ENCODE data around the gene ELOVL7.

The ELOVL7 gene

DNA sequence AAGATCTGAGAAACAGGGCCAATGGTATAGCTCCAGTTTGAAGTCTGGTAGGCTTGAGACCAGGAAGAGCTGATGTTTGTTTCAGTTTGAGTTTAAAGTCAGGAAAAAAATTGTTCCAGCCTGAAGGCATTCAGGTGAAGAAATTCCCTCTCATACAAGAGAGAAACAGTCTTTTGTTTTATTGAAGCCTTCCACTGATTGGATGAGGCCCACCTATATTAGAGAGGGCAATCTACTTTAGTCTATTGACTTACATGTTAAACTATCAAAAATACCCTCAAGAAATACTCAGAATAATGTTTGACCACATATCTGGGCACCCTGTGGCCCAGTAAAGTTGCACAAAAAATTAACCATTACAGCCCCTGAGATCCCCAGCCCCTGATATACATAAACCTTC lies 138.9 kb downstream of the ELOVL7 start:
- no peak for DNase-seq

DNA sequence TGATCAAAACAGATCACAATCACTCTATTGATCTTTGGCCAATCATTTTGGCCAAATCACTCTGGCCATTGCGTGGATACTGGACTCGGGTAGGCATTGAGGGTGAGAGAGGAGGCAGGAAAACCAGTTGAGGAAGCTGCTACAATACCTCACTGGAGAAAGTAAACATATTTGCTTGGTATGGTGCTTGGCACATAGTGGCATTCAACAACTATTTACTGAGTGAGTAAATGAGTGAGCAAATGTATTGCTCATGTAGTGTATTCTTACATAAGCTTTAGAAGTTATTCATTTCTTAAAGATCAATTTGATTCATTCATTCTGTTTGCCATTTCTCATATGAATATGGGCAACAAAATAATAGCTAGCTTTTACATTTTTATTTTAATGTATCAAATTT lies 140.1 kb downstream of the ELOVL7 start:
- no peak for DNase-seq

Measured in hematopoietic multipotent progenitor cell treated with erythropoietin and hydrocortisone succinate and interleukin-3 and kit ligand, for 8 days (in vitro differentiated cells).